TTC549 (cell line): ENCODE measurements around the gene ABCC3.

ENCODE experiments used
- FAIRE-seq: peaks from 2 replicates; lab custom pipeline; 2012; peaks lifted over from hg19 to GRCh38; lab: Jason Lieb, UNC

ABCC3 gene

DNA sequence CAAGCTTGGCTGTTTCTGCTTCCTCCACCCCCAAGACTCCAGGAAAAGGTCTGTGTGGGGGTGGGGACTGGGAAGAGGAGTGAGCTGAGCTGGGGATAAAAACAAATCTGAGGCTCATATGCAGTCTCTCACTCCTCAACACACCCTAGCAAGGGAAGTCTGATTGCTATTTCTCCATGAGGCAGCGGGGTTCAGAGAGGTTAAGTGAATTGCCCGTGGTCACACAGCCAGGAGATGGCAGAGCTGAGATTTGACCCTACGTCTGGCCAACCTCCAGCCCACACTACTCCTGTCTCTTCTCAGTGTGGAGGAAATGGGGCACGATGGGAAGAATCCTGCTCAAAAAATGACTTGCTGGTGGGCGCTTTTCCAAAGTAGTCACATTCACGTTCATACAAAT is 4.8 kb upstream of the ABCC3 start:
- no peak for FAIRE-seq

DNA sequence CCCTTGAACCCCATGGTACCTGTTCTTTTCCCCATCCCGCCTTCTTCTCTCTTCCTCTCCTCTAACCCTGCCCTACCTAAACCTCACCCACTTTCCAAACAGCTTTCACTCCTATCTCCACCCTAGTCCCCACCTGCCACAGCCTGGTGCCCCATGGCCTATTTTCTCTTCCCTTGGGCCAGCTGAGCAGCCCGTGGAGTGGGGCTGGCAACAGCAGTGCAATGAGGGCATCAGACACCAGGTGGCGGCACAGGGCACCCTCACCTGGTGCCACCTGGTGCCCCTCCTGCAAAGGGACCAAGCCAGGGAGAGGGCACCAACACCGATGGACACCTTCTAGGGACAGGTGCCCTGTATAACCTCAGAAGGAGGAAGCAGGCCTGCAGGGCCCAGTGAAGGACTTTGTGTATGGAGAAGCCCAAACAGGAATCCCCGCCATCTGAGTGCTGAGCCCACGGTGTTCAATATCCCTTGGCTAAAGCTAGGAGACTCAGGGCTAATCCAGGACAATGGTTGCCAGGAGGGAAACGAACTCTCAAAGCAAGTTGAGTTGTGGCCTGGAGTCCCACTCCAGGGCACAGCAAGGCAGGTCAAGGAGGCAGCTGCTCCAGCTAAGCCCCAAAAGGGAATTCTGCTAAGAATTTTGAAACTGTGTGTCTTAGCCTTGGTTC is 4.0 kb upstream of the ABCC3 start:
- FAIRE-seq = no peak

DNA sequence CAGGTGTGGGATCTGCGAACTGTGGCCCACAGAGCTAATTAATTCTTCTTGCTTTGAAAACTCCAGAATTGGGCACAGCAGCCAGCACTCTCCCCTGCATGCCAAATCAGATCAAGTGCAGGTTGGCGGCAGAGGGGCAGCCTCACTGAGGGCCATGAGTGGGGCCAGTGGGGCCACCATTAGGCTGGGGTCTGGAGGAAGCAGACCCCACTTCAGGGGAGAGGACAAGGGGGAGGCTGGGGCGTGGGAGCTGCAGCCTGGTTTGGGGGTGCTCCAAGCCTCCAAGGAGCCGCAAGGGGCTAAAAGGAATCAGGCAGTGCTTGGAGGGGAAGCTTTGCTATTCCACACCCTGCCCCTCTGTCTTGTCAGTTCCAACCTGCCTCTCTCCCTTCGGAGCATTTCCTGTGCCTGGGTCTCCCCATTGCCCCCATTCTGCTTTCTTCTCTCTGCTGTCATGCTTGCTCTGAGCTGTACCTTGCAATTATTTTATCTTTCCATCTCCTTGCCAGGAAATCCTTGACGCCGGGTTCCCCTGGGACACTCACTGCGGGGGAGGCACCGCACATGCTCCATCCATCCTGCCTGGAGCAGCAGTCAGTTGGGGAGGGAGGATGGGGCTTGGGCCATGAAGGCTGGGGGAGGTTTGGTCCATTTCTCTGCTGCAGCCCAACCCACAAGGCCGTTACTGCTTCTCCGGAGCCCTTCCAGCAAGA is 3.3 kb upstream of the ABCC3 start:
- FAIRE-seq = no peak

DNA sequence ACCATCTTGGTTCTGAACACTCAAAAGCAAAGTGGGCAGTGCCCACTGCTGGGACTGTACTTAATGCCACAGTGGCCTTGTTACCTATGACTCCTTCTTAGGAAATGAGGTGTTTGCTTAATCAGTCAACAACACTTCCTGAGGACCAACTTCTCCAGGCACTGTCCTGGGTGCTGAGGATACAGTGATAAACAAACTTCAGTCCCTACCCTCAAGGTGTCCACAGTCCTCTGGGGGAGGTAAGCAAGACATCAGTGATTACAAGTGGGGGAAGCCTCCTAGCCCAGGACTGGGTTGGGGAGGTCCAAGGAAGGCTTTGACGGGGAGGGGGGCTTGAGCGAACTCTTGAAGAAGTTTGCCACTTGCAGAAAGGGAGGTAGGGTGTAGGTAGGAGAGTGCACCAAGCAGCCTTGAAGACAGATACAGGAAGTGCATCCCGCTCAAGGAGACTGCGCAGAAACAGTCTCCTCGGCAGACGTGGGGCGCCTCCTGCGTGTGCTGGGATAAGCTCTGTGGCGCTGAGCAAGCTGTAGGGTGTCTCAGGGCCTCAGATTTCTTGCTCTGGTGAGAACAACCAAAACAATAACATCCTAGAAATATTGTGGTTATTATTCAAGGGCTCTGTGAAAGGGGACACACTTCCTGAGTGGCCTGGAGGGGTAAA is 2.6 kb upstream of the ABCC3 start:
- FAIRE-seq = no peak

DNA sequence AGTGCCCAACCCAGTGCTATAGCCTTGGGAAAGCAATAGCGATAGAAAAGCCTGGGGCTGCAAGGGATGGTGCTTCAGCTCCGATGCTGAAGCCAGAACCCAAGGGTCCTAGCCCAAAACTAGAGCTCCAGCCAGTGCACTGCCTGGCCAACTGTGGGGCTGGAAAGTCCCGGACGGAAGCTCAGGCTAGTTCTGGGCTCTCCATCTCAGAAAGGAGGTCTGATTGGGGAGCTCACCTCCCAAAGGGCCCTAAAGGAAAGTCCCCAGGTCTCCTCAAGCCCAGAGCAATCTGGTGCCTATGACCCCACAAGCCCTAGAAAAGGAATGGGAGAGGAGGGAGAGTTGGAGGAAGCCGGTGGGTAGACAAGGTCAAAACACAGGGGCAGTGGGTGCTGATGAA is 2.0 kb upstream of the ABCC3 start:
- no peak for FAIRE-seq

DNA sequence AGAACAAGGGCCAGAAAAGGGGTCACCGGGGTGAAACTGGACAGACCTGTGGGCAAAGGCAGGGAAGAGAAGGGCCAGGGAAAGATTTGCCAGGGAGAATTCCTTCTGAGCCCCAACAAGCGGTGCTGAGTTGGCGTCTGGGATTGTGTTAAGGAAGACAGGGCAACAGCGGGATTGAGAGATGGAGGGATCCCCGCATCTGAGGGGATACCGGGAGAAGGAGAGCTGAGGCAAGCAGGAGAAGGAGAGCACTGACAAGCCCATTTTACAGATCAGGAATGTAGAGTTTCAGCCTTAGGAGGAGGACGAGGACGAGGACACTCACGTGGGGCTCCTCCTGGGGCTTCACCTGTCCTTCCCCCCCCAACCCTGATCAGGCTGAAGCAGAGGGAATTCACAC is 998 bp upstream of the ABCC3 start:
- FAIRE-seq = no peak

DNA sequence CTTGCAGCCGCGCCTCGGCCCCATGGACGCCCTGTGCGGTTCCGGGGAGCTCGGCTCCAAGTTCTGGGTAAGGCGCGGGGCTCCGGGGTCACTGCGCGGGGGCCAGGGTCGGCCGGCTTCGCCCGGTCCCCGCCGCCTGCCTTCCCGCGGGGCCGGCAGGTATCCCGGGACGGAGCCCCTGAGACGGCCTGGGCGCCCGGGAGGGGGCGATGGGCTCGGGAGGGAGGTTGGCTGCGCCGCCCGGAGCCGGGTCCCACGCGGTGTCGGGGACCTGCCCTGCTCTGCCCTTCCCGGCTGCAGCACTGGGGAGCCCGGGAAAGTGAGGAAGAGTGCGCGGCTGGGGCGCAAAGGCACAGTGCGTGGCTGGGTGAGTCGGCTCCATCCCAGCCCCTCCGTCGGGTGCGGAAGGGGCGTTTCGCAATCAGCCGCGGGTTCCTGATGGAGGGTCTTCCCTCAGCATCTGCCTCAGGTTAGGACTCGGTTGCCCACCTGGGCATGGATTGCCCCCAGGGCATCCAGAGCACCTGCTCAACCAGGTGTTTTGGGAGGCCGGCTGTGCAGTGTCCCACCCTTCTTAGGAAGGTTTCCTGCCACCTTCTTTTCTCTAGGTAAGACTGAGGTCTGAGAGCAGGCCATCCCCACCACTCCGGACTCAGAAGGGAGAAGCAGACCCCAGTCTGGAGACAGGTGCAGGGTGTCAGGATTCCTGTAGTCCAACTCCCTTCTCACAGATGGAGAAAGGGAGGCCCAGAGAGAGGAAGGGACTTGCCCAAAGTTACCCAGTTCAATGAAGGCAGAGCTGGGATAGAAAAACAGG is 442 bp downstream of the ABCC3 start:
- no peak for FAIRE-seq

DNA sequence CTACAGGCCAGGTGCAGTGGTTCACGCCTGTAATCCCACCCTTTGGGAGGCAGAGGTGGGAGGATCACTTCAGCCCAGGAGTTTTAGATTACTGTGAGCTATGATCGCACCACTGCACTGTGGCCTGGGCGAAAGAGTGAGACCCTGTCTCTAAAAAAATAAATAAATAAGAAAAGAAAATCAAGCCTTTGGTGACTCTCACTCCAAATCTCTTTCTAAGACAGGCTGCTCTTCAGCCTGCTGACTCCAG is 976 bp downstream of the ABCC3 start:
- FAIRE-seq = no peak

DNA sequence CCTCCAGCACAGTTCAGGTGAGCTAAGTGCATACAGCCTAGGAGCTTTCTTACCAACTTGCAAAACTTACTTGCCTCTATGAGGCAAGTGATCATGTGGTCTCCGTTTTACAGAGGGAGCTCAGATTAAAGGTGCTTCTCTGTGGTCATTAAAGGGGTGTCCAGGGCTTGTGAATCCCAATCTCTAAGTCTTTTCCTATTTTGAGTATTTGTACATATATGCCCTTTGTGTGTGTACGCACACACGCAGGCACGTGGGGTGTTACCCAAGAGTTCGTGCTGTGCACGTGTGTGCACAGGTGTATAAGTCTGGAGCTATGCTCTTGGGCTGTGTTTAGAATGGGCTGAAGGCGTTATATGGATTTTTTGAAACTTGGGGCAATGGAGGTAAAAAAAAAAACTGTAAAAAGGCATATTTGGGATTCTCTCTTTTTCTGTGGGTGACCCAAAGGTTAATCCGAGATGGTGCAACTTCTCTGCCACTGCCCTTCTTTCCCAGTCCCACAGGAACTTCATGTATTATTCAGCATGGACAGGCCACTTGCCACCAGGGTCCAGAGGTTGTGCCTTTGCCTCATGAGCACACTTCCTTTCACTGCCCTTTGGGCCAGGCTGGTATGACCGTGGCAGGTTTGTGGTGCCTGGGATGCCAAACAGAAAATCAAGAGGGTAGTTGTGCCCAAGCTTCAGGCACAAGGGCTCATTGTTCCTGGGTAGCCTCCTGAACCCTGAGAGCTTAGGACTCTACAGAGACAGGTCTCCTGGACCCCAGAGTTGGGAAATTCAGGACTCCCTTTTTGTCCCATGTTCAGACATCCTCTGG is 1.5 kb downstream of the ABCC3 start:
- FAIRE-seq = no peak

DNA sequence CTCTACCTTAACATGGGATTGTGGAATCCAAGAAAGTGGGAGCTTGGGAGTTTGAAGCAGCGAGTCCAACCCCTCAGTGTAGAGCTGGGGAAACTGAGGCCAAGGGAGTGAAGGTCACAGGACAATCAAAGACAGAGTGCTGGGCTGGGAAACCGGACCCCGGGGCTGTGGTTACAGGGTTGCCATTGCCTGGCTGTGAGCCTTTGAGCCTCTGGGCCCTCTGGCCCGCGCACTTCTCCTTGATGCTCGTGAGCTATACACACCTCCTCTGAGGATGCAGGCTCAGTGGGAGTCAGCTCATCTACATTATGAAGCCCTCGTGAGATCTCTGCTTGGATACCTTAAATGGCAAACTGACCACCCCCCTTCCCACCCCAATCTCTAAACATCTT is 2.1 kb downstream of the ABCC3 start:
- FAIRE-seq = no peak

DNA sequence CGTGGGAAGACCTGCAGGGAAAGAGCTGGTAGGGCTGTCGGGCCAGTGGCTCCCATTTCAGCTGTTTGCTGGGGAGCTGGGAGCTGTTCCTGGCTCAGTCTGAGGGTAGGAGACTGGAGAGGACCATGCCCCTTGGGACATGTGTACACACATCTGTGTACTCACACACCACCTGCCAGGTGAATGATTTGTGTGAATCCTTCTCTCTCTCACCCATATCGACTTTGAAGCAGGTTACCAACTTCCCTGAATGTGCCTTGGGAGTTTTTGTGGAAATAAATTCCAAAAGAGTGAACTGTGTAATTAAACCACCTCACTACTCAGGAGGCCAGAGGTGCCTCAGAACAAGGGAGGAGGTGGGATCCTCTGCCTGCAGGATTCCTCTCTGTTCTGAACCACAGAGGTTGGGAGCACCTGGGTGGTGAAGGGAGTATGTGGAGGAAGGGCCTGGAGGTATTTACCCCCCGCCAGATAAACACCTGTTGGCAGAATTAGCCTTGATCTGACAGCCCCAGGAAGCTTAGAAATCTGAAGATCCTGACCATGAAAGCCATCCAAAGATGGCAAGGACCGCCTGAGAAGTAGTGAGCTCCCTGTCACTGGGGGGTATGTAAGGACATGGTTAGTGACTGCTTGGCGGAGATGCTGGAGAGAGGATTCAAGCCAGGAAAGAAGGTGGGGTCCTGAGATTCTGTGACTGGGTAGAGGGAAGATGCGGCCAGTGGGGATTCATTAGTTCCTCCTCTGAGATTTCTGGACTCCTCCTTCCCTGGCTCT is 3.3 kb downstream of the ABCC3 start:
- no peak for FAIRE-seq

DNA sequence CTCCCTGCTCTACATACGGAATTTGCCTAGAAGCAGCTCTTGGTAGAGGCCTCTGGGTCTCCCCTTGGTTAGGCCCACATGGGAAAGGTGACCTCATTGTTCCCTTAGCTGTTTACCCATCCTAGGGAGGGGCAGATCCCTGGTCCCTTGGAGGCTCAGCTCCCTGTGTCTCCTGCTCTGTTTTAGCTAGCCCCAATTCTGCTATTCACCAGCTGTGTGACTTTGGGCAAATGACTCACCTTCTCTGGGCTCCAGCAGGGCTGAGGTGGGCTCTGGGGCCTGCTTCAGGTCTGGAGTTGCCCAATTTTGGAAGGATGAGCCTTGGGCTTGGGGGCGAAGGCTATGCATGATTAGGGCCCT is 3.9 kb downstream of the ABCC3 start:
- no peak for FAIRE-seq

DNA sequence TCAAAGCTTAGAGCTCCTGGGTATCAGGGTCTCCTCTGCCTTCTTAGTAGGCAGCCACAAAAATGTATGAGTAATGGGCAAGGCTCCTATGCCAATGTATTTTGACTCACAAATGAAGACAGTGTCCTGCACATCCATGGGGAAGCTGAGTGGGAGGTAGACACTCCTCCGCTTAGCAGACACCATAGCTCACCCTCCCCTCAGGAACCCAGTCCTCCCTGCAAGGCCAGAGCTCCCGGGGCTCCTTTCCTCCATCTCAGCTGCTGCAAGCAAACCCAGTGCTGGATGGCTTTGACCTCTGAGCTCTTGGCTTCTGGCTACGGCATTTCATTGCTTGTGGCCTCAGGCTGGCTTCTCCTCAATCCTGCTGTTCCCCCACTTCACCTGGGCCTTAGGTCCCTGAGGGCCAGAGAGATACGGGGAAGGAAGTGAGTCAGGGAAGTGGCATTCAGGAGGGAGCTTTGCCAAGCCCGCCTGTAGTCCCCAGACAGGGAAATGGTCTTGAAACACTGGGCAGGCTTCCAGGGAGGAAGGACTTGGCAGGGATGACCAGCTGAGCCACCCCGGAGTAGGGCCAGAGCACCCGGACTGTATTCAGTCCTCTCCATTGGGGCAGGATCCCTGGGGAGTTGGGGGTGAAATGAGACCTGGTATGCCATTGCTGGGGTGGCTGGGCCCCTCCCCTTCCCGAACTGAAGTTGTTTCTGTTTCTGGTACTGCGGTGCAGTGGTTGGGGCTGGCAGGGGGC is 4.5 kb downstream of the ABCC3 start:
- FAIRE-seq = no peak

DNA sequence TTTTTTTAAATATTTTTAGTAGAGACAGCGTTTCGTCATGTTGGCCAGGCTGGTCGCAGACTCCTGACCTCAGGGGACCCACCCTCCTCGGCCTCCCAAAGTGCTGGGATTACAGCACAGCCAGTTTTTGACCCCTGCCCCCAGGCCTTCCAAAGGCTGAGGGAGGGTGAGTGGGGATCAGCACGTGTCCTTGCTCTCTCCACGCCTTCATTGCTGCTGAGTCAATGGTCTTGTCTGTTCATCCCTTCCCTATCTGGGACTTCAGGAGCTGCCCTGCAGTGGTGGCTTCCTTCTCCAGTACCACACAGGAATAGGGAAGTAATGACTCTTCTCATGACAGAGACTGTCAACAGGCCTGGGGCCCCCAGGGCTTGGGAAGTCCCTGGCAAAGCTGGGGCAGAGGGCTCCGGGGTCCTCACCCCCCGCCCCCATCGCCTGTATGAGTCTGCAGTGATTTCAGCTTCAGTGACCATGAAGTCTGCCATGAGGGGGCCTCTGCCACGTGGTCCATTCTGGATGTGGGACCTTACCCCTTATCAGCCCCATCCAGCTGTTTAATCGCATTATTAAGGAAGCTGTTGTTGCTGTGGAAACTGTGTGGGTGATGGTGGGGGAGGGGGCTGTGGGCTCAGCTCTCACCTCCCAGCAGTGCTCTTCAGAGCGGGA is 6.1 kb downstream of the ABCC3 start:
- no peak for FAIRE-seq

DNA sequence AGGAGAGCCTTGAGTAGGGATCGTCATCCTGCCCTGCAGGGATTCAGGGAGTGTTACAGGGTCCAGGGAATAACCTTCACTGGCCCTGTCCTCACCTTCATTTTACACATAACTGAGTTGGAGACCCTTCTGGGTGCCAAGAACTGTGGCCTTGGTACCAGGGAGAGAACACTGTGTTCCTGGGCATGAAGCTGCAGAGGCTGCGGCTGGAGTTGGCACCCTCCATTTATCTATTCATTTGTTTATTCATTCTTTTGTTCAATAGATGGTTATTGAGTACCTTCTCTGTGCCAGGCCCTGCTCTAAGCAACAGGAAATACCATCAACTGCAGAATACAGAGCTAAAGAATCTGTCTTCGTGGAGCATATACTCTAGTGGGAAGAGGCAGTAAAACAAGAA is 6.7 kb downstream of the ABCC3 start:
- no peak for FAIRE-seq

DNA sequence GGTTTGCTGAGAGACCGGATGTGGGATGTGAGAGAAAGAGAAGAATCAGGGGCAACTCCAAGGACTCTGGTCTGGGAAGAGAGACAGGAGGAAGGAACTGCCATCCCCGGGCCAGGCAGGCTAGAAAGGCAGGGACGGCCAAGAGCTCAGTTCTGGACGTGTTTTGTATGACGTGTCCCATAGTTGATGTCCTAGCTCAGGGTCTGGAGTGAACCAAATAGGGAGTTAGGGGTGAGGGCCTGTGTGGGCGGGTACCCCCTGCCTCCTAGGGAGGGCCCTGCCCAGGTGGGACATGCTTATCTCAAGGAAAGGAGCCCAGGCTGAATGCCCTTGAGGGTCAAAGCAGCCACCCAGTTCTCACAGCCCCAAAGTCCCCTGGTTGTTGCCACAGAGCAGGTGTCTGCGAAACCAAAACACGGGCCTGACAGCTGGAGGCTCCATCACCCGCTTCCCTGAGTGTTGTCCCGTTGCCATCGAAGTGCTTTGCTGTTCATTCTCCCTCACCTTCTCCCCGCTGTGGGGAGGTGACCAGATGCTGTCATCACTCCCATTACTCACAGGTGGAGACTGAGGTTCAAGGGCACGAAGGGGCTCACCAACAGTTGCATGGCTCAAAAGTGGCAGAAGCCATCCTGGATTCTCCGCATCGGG is 7.5 kb downstream of the ABCC3 start:
- no peak for FAIRE-seq

DNA sequence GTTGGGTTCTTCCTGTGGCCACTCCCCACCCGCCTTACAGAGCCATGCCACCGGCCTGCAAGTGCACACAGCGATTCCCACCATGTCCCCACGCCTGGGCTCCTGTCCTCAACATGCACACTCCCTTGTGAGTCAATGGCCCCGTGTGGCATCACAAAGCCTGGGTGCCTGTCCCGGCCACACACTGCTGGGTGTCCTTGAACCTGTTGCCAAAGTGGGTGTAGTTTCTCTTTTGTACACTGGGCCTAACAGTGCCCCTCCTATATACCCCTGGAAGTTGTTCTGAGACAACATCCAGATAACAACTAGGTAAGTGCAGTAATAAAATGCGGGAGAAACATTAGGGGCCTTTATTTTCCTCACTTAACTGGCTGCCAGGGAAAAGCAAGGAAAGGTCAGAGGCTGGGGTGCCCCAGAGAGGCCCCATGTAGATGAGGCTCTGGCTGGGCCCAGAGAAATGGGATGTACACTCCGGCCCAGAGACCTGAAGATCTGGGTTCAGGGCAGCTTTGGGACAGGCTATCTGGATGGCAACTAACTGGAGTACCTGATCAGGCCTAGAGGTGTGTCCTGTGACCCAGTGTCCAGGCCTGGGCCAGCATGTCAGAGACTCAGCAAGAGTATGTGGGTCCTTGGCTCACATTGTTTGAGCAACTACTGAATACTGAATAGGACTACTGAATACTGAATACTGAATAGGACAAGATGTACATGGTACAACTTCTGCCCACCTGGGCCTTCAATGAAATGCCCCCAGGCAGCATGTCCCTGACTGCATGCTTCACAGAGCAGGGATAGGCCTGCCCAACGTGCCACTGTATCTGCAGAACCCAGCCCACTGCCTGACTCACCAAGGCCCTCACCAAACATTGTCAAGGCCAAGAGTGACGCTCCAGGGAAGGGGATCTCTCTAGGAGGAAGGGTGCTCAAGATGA is 8.3 kb downstream of the ABCC3 start:
- FAIRE-seq = no peak
